ENCODE results near the gene ZNF488.

Gene ZNF488

GRCh38 chr10:47370015-47370767 lies 13.9 kb downstream of the ZNF488 start:
- peaks cover 5% of the 10 kb centered on the region for H3K27me3 Mint-ChIP-seq (ENCODE audit: low read depth)
- H3K4me3 Mint-ChIP-seq = no peak overlapping the region
- peaks cover 13% of the 10 kb centered on the region for H3K4me1 Mint-ChIP-seq (ENCODE audit: low read depth)
- no peaks in the 10 kb centered on the region for H3K36me3 Mint-ChIP-seq (ENCODE audit: low read depth)
- DNase-seq (ENCODE audit: low spot score) = no peak
- no peaks in the 10 kb centered on the region for H3K9me3 Mint-ChIP-seq
- H3K27ac Mint-ChIP-seq = no peak overlapping the region

GRCh38 chr10:47369251-47369894 lies 14.7 kb downstream of the ZNF488 start:
- Mint-ChIP-seq H3K36me3 (ENCODE audit: low read depth) (no peaks in the 10 kb centered on the region), H3K27ac (no peak overlapping the region), H3K27me3 (ENCODE audit: low read depth) (peaks cover 5% of the 10 kb centered on the region), H3K4me1 (ENCODE audit: low read depth) (peaks cover 13% of the 10 kb centered on the region), H3K9me3 (no peaks in the 10 kb centered on the region), H3K4me3 (no peak overlapping the region)
- DNase-seq (ENCODE audit: low spot score) = no peak

- Mint-ChIP-seq H3K4me1 (ENCODE audit: low read depth) (peaks cover 11% of the 10 kb centered on the region), H3K9me3 (no peaks in the 10 kb centered on the region), H3K27me3 (ENCODE audit: low read depth) (peaks cover 5% of the 10 kb centered on the region), H3K27ac (no peak overlapping the region), H3K36me3 (ENCODE audit: low read depth) (no peaks in the 10 kb centered on the region), H3K4me3 (no peak overlapping the region)
- no peak for DNase-seq (ENCODE audit: low spot score)
These were observed 15.5 kb downstream of the ZNF488 start for GRCh38 chr10:47368431-47369180.

GRCh38 chr10:47367646-47368045 lies 16.4 kb downstream of the ZNF488 start:
- H3K36me3 Mint-ChIP-seq (ENCODE audit: low read depth) = no peaks in the 10 kb centered on the region
- no peaks in the 10 kb centered on the region for H3K9me3 Mint-ChIP-seq
- peaks cover 2% of the 10 kb centered on the region for H3K4me1 Mint-ChIP-seq (ENCODE audit: low read depth)
- H3K4me3 Mint-ChIP-seq = no peak overlapping the region
- no peaks in the 10 kb centered on the region for H3K27me3 Mint-ChIP-seq (ENCODE audit: low read depth)
- no peak overlapping the region for H3K27ac Mint-ChIP-seq
- no peak for DNase-seq (ENCODE audit: low spot score)

GRCh38 chr10:47366731-47367460 lies 17.2 kb downstream of the ZNF488 start:
- Mint-ChIP-seq H3K27ac (no peak overlapping the region), H3K36me3 (ENCODE audit: low read depth) (no peaks in the 10 kb centered on the region), H3K4me1 (ENCODE audit: low read depth) (no peaks in the 10 kb centered on the region), H3K4me3 (no peak overlapping the region), H3K9me3 (no peaks in the 10 kb centered on the region), H3K27me3 (ENCODE audit: low read depth) (no peaks in the 10 kb centered on the region)
- DNase-seq (ENCODE audit: low spot score) = no peak

GRCh38 chr10:47366181-47366631 lies 17.9 kb downstream of the ZNF488 start:
- Mint-ChIP-seq H3K4me3 (no peak overlapping the region), H3K4me1 (ENCODE audit: low read depth) (no peaks in the 10 kb centered on the region), H3K27me3 (ENCODE audit: low read depth) (no peaks in the 10 kb centered on the region), H3K36me3 (ENCODE audit: low read depth) (no peaks in the 10 kb centered on the region), H3K9me3 (no peaks in the 10 kb centered on the region), H3K27ac (no peak overlapping the region)
- DNase-seq (ENCODE audit: low spot score) = no peak

GRCh38 chr10:47365431-47366180 lies 18.5 kb downstream of the ZNF488 start:
- Mint-ChIP-seq H3K4me3 (no peak overlapping the region), H3K9me3 (no peaks in the 10 kb centered on the region), H3K36me3 (ENCODE audit: low read depth) (no peaks in the 10 kb centered on the region), H3K27ac (no peak overlapping the region), H3K4me1 (ENCODE audit: low read depth) (peaks cover 2% of the 10 kb centered on the region), H3K27me3 (ENCODE audit: low read depth) (no peaks in the 10 kb centered on the region)
- no peak for DNase-seq (ENCODE audit: low spot score)

GRCh38 chr10:47364911-47365310 lies 19.2 kb downstream of the ZNF488 start:
- no peak overlapping the region for H3K4me3 Mint-ChIP-seq
- no peaks in the 10 kb centered on the region for H3K9me3 Mint-ChIP-seq
- H3K27ac Mint-ChIP-seq = no peak overlapping the region

GRCh38 chr10:47364366-47364765 lies 19.7 kb downstream of the ZNF488 start:
- Mint-ChIP-seq H3K4me3 (no peak overlapping the region), H3K4me1 (ENCODE audit: low read depth) (peaks cover 2% of the 10 kb centered on the region), H3K27ac (no peak overlapping the region), H3K36me3 (ENCODE audit: low read depth) (no peaks in the 10 kb centered on the region), H3K27me3 (ENCODE audit: low read depth) (no peaks in the 10 kb centered on the region), H3K9me3 (no peaks in the 10 kb centered on the region)
- DNase-seq (ENCODE audit: low spot score) = no peak

More at GRCh38 chr10:47364911-47365310, 19.2 kb downstream of the ZNF488 start:
- no peaks in the 10 kb centered on the region for H3K27me3 Mint-ChIP-seq (ENCODE audit: low read depth)
- H3K36me3 Mint-ChIP-seq (ENCODE audit: low read depth) = no peaks in the 10 kb centered on the region
- no peak for DNase-seq (ENCODE audit: low spot score)
- H3K4me1 Mint-ChIP-seq (ENCODE audit: low read depth) = peaks cover 2% of the 10 kb centered on the region

GRCh38 chr10:47363781-47364180 lies 20.3 kb downstream of the ZNF488 start:
- no peaks in the 10 kb centered on the region for H3K27me3 Mint-ChIP-seq (ENCODE audit: low read depth)
- DNase-seq (ENCODE audit: low spot score) = no peak
- H3K4me1 Mint-ChIP-seq (ENCODE audit: low read depth) = peaks cover 2% of the 10 kb centered on the region
- H3K36me3 Mint-ChIP-seq (ENCODE audit: low read depth) = no peaks in the 10 kb centered on the region
- no peak overlapping the region for H3K27ac Mint-ChIP-seq
- H3K4me3 Mint-ChIP-seq = no peak overlapping the region
- no peaks in the 10 kb centered on the region for H3K9me3 Mint-ChIP-seq

GRCh38 chr10:47362199-47362598 lies 21.9 kb downstream of the ZNF488 start:
- Mint-ChIP-seq H3K4me3 (no peak overlapping the region), H3K4me1 (ENCODE audit: low read depth) (peaks cover 2% of the 10 kb centered on the region), H3K27ac (no peak overlapping the region), H3K27me3 (ENCODE audit: low read depth) (no peaks in the 10 kb centered on the region), H3K9me3 (no peaks in the 10 kb centered on the region), H3K36me3 (ENCODE audit: low read depth) (no peaks in the 10 kb centered on the region)
- DNase-seq (ENCODE audit: low spot score) = no peak

GRCh38 chr10:47361293-47361692 lies 22.8 kb downstream of the ZNF488 start:
- Mint-ChIP-seq H3K4me3 (no peak overlapping the region), H3K27me3 (ENCODE audit: low read depth) (no peaks in the 10 kb centered on the region), H3K27ac (no peak overlapping the region), H3K9me3 (no peaks in the 10 kb centered on the region), H3K4me1 (ENCODE audit: low read depth) (peaks cover 2% of the 10 kb centered on the region), H3K36me3 (ENCODE audit: low read depth) (no peaks in the 10 kb centered on the region)
- DNase-seq (ENCODE audit: low spot score) = peak; percentile 21

- peaks cover 2% of the 10 kb centered on the region for H3K27me3 Mint-ChIP-seq (ENCODE audit: low read depth)
- peaks cover 2% of the 10 kb centered on the region for H3K4me1 Mint-ChIP-seq (ENCODE audit: low read depth)
- no peaks in the 10 kb centered on the region for H3K36me3 Mint-ChIP-seq (ENCODE audit: low read depth)
- H3K9me3 Mint-ChIP-seq = no peaks in the 10 kb centered on the region
- H3K4me3 Mint-ChIP-seq = no peak overlapping the region
- DNase-seq (ENCODE audit: low spot score) = no peak
- no peak overlapping the region for H3K27ac Mint-ChIP-seq
These were observed 23.6 kb downstream of the ZNF488 start for GRCh38 chr10:47360419-47361040.
